ENCODE data around the gene EME1. TPM values are rescaled to one million over a fixed set of nuclear protein-coding genes. Genes with fewer than 3 reads are reported as not detected.
A peak's percentile ranks its signal among the peaks of the same experiment; 100 is the strongest.

The EME1 gene
- total and polyA plus RNA-seq, 2 of the 13 experiments (the other 11 are each of a cell fraction or from before 2014, with no cell fraction given) = 20.7 to 24.6 TPM

- DNase-seq (ENCODE audit: low spot score) (no peak), ATAC-seq (no peak), FAIRE-seq (no peak)
- peaks cover 12% of the 10 kb centered on the region for H3K79me2 ChIP-seq (ENCODE audit: insufficient read depth, low read length)
- intact Hi-C loops (cut with micrococcal nuclease; ENCODE audit: unreplicated experiment) = no loop called here
- POLR2A ChIA-PET = no interaction called here
- no peaks in the 10 kb centered on the region for H3K9me3 ChIP-seq (ENCODE audit: low read length)
- no TSS peak for BruUV-seq (replicated peaks)
- 98% methylated on average over 5 of the region's 5 CpGs for WGBS (ENCODE audit: low lambda C conversion rate)
- peaks cover 2 to 8% of the 10 kb centered on the region in 2 experiments; a peak in 4 of 5 replicates for H3K36me3 ChIP-seq (replicated peaks in 1 of 2; ENCODE audit: control insufficient read depth in 1 of 2, insufficient read depth in 2 of 2, low read length in 2 of 2)
- H2AFZ ChIP-seq (ENCODE audit: low read length) = no peak overlapping the region
- no peak overlapping the region for H3K4me2 ChIP-seq (ENCODE audit: low read depth, low read length)
- CTCF ChIA-PET (ENCODE audit: low intra/inter-chr PET ratio, low total read pairs) = no interaction called here
- in situ Hi-C loops (cut with HindIII; ENCODE audit: extremely low pct_ligation_motif_present, low pct_unique_long_range_greater_than_20kb) = no loop called here
- no peak overlapping the region for H3K27ac ChIP-seq (ENCODE audit: extremely low read length, insufficient read depth, low read length)
- peaks cover 2 to 13% of the 10 kb centered on the region in 2 experiments; a peak in 4 of 5 replicates for H3K27me3 ChIP-seq (ENCODE audit: control insufficient read depth in 1 of 2, insufficient read depth in 2 of 2, low read length in 2 of 2)
- peaks cover 28% of the 10 kb centered on the region for H3K4me1 ChIP-seq (ENCODE audit: insufficient read depth, low read length)
- no peaks in the 10 kb centered on the region for H4K20me1 ChIP-seq (ENCODE audit: insufficient read depth, low read length)
- H3K9ac ChIP-seq (ENCODE audit: insufficient read depth, low read depth, low read length) = no peak overlapping the region
- H3K4me3 ChIP-seq (replicated peaks in 1 of 3; ENCODE audit: insufficient read depth in 1 of 3, low read depth in 2 of 3, low read length in 3 of 3) = no peak overlapping the region
- TF ChIP-seq AGO1 (IDR thresholded peaks at IDR 0.05; ENCODE audit: low read depth, low read length, poor library complexity, severe bottlenecking) (peak; percentile 2), ZNF546 (CRISPR knock-in tag; conservative IDR thresholded peaks at IDR 0.05) (no peak)
Measured at GRCh38 chr17:50349243-50349600, 23.8 kb upstream of the EME1 start.

GRCh38 chr17:50350733-50351132, 22.3 kb upstream of the EME1 start:
- H2AFZ ChIP-seq (ENCODE audit: low read length) = no peak overlapping the region
- in situ Hi-C loops (cut with HindIII; ENCODE audit: extremely low pct_ligation_motif_present, low pct_unique_long_range_greater_than_20kb) (no loop called here), intact Hi-C loops (cut with micrococcal nuclease; ENCODE audit: unreplicated experiment) (no loop called here)
- no peaks in the 10 kb centered on the region for H4K20me1 ChIP-seq (ENCODE audit: insufficient read depth, low read length)
- peaks cover 16 to 24% of the 10 kb centered on the region in 2 experiments; a peak in 4 of 5 replicates for H3K36me3 ChIP-seq (replicated peaks in 1 of 2; ENCODE audit: control insufficient read depth in 1 of 2, insufficient read depth in 2 of 2, low read length in 2 of 2)
- peaks cover 12% of the 10 kb centered on the region for H3K79me2 ChIP-seq (ENCODE audit: insufficient read depth, low read length)
- POLR2A ChIA-PET = no interaction called here
- H3K4me2 ChIP-seq (ENCODE audit: low read depth, low read length) = no peak overlapping the region
- no peak overlapping the region for H3K27ac ChIP-seq (ENCODE audit: extremely low read length, insufficient read depth, low read length)
- no peak for ATAC-seq
- no peaks in the 10 kb centered on the region for H3K9me3 ChIP-seq (ENCODE audit: low read length)
- no peak overlapping the region for H3K9ac ChIP-seq (ENCODE audit: insufficient read depth, low read depth, low read length)
- peaks cover 16% of the 10 kb centered on the region for H3K4me1 ChIP-seq (ENCODE audit: insufficient read depth, low read length)
- no peaks in the 10 kb centered on the region; a peak in 1 of 5 replicates for H3K27me3 ChIP-seq (ENCODE audit: control insufficient read depth in 1 of 2, insufficient read depth in 2 of 2, low read length in 2 of 2)
- CTCF ChIA-PET (ENCODE audit: low intra/inter-chr PET ratio, low total read pairs) = no interaction called here
- no peak overlapping the region for H3K4me3 ChIP-seq (replicated peaks in 1 of 3; ENCODE audit: insufficient read depth in 1 of 3, low read depth in 2 of 3, low read length in 3 of 3)
- 98% methylated on average over 2 of the region's 2 CpGs for WGBS (ENCODE audit: low lambda C conversion rate)
- BruUV-seq (replicated peaks) = no TSS peak
- no peak for FAIRE-seq
- DNase-seq (ENCODE audit: low spot score) = no peak
- no peak for TF ChIP-seq ZNF460 (CRISPR knock-in tag; IDR thresholded peaks at IDR 0.05; ENCODE audit: borderline replicate concordance)
- no peak for TF ChIP-seq HMG20B (CRISPR knock-in tag; conservative IDR thresholded peaks at IDR 0.05)
- no peak for TF ChIP-seq HNF1B (CRISPR knock-in tag; IDR thresholded peaks at IDR 0.05)
- no peak for TF ChIP-seq ZNF670 (CRISPR knock-in tag; IDR thresholded peaks at IDR 0.05; ENCODE audit: borderline replicate concordance)
- TF ChIP-seq KDM5A (IDR thresholded peaks at IDR 0.05; ENCODE audit: borderline replicate concordance, low read length) = no peak
- TF ChIP-seq NPAS2 (CRISPR knock-in tag; IDR thresholded peaks at IDR 0.05; ENCODE audit: borderline replicate concordance) = no peak
- TF ChIP-seq SIX1 (CRISPR knock-in tag; IDR thresholded peaks at IDR 0.05; ENCODE audit: borderline replicate concordance) = no peak
- no peak for TF ChIP-seq ZNF577 (CRISPR knock-in tag; IDR thresholded peaks at IDR 0.05; ENCODE audit: borderline replicate concordance, low read depth)
- TF ChIP-seq SP140L (CRISPR knock-in tag; IDR thresholded peaks at IDR 0.05; ENCODE audit: borderline replicate concordance) = no peak
- TF ChIP-seq GPBP1L1 (CRISPR knock-in tag; IDR thresholded peaks at IDR 0.05) = no peak
- TF ChIP-seq KDM4B (CRISPR knock-in tag; IDR thresholded peaks at IDR 0.05) = no peak
- no peak for TF ChIP-seq THAP8 (CRISPR knock-in tag; IDR thresholded peaks at IDR 0.05; ENCODE audit: borderline replicate concordance)
- no peak for TF ChIP-seq ZNF3 (CRISPR knock-in tag; IDR thresholded peaks at IDR 0.05)
